ENCODE data around the gene AIFM1. TPM values are rescaled to one million over a fixed set of nuclear protein-coding genes. Genes with fewer than 3 reads are reported as not detected.

AIFM1 gene
- total RNA-seq, 1 donor from 2014 or later: 48.5 TPM

DNA sequence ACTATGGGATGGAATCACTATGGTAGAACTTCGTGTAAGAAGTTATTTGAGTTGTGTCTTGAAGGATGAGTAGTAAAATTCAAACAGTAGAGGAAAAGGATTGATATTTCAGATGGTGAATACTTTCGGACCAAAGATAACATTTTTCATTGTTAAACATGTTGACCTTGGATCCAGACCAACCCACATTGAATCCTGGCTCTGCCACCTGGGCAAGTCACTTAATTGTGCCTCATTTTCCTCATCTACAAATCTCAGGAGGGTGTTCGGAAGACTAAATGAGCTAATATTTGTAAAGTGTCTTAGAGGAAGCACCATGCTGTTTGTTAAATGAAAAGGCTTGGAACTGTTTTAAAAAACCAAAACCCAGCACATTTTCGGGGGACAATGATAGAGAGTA is 1.4 kb upstream of the AIFM1 start:
- Mint-ChIP-seq H3K9me3 (no peaks in the 10 kb centered on the region), H3K27ac (no peak overlapping the region), H3K36me3 (peaks cover under 1% of the 10 kb centered on the region), H3K4me3 (peak overlapping the region; percentile 88), H3K27me3 (peaks cover 9% of the 10 kb centered on the region), H3K4me1 (ENCODE audit: unreplicated experiment) (no peaks in the 10 kb centered on the region)
- TF ChIP-seq, protein P1, sequence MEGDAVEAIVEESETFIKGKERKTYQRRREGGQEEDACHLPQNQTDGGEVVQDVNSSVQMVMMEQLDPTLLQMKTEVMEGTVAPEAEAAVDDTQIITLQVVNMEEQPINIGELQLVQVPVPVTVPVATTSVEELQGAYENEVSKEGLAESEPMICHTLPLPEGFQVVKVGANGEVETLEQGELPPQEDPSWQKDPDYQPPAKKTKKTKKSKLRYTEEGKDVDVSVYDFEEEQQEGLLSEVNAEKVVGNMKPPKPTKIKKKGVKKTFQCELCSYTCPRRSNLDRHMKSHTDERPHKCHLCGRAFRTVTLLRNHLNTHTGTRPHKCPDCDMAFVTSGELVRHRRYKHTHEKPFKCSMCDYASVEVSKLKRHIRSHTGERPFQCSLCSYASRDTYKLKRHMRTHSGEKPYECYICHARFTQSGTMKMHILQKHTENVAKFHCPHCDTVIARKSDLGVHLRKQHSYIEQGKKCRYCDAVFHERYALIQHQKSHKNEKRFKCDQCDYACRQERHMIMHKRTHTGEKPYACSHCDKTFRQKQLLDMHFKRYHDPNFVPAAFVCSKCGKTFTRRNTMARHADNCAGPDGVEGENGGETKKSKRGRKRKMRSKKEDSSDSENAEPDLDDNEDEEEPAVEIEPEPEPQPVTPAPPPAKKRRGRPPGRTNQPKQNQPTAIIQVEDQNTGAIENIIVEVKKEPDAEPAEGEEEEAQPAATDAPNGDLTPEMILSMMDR (conservative IDR thresholded peaks at IDR 0.05): no peak
- DNase-seq (ENCODE audit: extremely low spot score, unreplicated experiment): no peak

DNA sequence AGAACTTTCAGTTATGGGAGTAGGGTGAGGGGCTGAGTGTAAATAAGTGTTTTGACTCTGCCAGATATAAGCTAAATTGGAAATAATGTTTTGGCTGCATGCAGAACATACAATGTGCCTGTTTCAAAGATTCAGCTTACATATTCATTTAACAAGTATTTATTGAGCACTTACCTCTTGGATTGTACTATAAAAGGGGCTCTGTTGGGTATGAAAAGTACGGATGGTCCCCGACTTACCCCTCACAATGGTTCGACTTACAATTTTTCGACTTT is 799 bp upstream of the AIFM1 start:
- Mint-ChIP-seq H3K27me3 (peaks cover 9% of the 10 kb centered on the region), H3K27ac (peak overlapping the region; percentile 87), H3K36me3 (peaks cover 3% of the 10 kb centered on the region), H3K4me3 (peak overlapping the region; percentile 88), H3K9me3 (no peaks in the 10 kb centered on the region), H3K4me1 (ENCODE audit: unreplicated experiment) (no peaks in the 10 kb centered on the region)
- TF ChIP-seq, protein P1 (conservative IDR thresholded peaks at IDR 0.05): no peak
- DNase-seq (ENCODE audit: extremely low spot score, unreplicated experiment): no peak

DNA sequence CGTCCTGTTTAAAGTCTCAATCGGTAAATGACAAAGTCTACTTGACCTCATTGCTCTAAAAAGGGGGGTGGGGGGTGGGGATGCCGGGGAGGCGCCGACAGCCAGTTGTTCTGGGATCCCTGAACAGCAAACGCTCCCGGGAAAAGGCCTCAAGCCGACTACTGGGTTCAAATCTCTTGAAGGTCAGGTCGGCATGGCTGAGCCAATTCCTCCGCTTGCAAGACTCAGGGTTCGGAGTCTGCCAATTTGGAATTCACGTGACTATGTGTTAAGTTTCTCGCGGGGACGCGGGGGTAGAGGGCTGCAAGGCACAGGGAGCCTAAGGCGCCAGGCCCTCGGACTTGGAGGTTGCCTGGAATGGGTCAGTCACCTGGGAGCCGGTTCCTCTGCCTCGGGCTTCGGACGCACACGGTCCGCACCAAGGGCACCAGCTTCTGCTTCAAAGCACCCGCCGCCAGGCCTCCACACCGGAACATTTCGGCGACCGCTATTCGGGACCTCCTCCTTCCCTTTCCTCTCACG is 399 bp downstream of the AIFM1 start:
- H3K4me3 Mint-ChIP-seq: peak overlapping the region; percentile 88
- no peaks in the 10 kb centered on the region for H3K9me3 Mint-ChIP-seq
- no peak for DNase-seq (ENCODE audit: extremely low spot score, unreplicated experiment)
- peaks cover under 1% of the 10 kb centered on the region for H3K4me1 Mint-ChIP-seq (ENCODE audit: unreplicated experiment)
- TF ChIP-seq, protein P1 (conservative IDR thresholded peaks at IDR 0.05): no peak
- H3K27me3 Mint-ChIP-seq: peaks cover 2% of the 10 kb centered on the region
- peak overlapping the region; percentile 87 for H3K27ac Mint-ChIP-seq
- H3K36me3 Mint-ChIP-seq: peaks cover 3% of the 10 kb centered on the region

DNA sequence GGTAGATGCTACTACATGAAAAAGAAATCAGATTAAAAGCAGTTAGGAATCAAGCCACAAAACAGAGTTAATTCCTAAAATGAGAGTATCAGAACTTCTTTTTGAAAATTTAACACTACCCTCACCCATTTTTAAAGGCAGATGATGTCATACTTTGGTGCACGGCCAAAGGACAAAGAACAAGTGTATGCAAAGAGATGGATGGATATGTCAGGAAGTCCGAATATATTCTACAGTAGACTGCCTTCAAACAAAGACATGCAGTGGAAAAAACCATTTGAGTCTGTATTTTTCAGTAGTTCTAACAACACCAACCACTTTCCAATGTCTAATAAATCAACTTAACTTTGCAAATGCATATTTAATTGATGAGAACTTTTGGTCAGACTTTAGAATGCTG is 2.2 kb downstream of the AIFM1 start:
- TF ChIP-seq, protein P1 (conservative IDR thresholded peaks at IDR 0.05): no peak
- no peaks in the 10 kb centered on the region for H3K27me3 Mint-ChIP-seq
- H3K27ac Mint-ChIP-seq: no peak overlapping the region
- no peak for DNase-seq (ENCODE audit: extremely low spot score, unreplicated experiment)
- no peaks in the 10 kb centered on the region for H3K9me3 Mint-ChIP-seq
- peaks cover 4% of the 10 kb centered on the region for H3K4me1 Mint-ChIP-seq (ENCODE audit: unreplicated experiment)
- H3K4me3 Mint-ChIP-seq: peak overlapping the region; percentile 65
- H3K36me3 Mint-ChIP-seq: peaks cover 3% of the 10 kb centered on the region

DNA sequence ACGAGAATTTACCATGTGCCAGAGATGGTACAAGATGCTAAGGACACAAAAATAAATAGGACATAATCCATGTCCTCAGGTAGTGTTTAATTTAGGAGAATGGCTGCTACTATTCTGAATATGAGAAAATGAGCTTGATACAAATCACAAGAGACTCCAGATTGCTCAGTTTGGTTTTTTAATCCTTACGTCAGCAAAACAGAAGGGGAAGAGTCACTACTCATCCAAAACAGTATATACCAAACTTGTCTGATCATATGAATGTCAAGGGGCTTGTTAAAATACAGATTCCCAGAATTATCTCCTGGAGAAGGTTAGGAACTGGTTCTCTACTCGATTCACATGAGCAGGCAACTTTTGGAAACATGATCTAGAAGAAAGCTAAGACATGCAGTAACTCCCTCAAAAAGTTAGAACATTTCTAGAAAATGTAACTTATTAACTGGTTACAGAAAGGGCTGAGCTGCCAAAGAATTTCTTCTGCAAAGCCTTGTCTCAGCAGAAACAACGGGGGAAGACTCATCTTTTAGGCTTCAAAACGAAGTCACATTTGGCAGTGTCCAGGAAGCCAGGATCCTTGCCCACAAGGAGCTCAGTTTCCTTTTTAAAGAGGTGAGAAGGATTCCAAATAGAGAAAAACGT is 3.4 kb downstream of the AIFM1 start:
- no peaks in the 10 kb centered on the region for H3K9me3 Mint-ChIP-seq
- H3K27ac Mint-ChIP-seq: no peak overlapping the region
- peaks cover 3% of the 10 kb centered on the region for H3K36me3 Mint-ChIP-seq
- DNase-seq (ENCODE audit: extremely low spot score, unreplicated experiment): no peak
- H3K4me1 Mint-ChIP-seq (ENCODE audit: unreplicated experiment): peaks cover 4% of the 10 kb centered on the region
- TF ChIP-seq, protein P1 (conservative IDR thresholded peaks at IDR 0.05): no peak
- peak overlapping the region; percentile 18 for H3K4me3 Mint-ChIP-seq
- H3K27me3 Mint-ChIP-seq: no peaks in the 10 kb centered on the region
